ENCODE results near the gene RAB11FIP4. TPM values are rescaled to one million over a fixed set of nuclear protein-coding genes. Genes with fewer than 3 reads are reported as not detected.

RAB11FIP4 gene
- total and polyA plus RNA-seq, 2 donors from 2014 or later: 10.0 to 32.5 TPM

DNA sequence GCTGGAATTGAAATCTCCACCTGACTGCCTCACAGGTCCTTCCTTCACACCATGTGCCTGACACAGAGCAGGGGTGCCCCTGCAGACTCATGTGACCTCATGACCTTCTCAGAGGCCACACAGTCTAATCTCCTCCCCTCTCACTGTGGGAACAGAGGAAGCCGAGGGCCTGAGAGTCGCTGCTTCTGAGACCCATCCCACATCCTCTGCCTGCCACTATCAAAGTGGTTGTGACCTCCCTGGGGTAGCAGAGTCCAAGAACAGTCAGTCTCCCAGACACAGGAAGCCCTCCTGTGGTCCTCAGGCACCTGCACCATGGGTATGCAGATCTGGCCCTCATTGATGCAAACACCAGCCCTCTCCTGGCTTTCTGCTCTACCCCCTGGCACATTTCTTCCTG is 78.5 kb downstream of the RAB11FIP4 start:
- intact Hi-C loops (cut with DNase I): no loop called here
- no peaks in the 10 kb centered on the region for H3K36me3 ChIP-seq (ENCODE audit: control insufficient read depth in 2 of 3, insufficient read depth in 3 of 3, low read length in 3 of 3)
- no peak overlapping the region for H3K4me3 ChIP-seq (ENCODE audit: low read length in 3 of 3)
- no peaks in the 10 kb centered on the region for H3K27me3 ChIP-seq (ENCODE audit: control insufficient read depth, insufficient read depth, low read length)
- no peak for FAIRE-seq
- no peaks in the 10 kb centered on the region for H3K9me3 ChIP-seq (ENCODE audit: control insufficient read depth in 2 of 3, insufficient read depth in 1 of 3, low read length in 3 of 3)
- no peak overlapping the region for H3K27ac ChIP-seq (ENCODE audit: low read depth in 2 of 2, low read length in 2 of 2)
- no peak for DNase-seq
- H3K9ac ChIP-seq (ENCODE audit: low read length in 3 of 3): no peak overlapping the region
- peaks cover 0 to 8% (median 7%) of the 10 kb centered on the region in 3 donors for H3K4me1 ChIP-seq (ENCODE audit: control insufficient read depth in 2 of 3, insufficient read depth in 2 of 3, low read depth in 1 of 3, low read length in 3 of 3)
- TF ChIP-seq, protein P1, sequence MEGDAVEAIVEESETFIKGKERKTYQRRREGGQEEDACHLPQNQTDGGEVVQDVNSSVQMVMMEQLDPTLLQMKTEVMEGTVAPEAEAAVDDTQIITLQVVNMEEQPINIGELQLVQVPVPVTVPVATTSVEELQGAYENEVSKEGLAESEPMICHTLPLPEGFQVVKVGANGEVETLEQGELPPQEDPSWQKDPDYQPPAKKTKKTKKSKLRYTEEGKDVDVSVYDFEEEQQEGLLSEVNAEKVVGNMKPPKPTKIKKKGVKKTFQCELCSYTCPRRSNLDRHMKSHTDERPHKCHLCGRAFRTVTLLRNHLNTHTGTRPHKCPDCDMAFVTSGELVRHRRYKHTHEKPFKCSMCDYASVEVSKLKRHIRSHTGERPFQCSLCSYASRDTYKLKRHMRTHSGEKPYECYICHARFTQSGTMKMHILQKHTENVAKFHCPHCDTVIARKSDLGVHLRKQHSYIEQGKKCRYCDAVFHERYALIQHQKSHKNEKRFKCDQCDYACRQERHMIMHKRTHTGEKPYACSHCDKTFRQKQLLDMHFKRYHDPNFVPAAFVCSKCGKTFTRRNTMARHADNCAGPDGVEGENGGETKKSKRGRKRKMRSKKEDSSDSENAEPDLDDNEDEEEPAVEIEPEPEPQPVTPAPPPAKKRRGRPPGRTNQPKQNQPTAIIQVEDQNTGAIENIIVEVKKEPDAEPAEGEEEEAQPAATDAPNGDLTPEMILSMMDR (IDR thresholded peaks at IDR 0.05; ENCODE audit: borderline replicate concordance, extremely low read depth, insufficient read depth): no peak

DNA sequence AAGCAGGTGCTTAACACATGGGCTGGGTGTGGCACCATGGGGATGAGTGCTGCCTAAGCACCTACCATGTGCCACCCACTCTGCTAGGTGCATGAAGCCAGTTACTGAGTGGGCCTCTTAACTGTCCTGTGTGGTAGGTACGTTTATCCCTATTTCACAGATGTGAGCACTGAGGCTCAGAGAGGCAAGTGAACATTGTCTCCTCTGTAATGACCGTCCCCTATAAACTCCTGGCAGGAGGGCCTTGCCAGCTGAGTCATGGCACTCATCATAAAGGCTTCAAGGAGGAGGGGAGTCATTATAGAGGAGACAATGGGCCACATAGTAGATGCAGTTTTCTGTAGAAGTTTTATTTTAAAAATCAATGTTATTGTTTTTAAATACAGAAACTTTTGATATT is 79.1 kb downstream of the RAB11FIP4 start:
- DNase-seq: no peak
- no peaks in the 10 kb centered on the region for H3K9me3 ChIP-seq (ENCODE audit: control insufficient read depth in 2 of 3, insufficient read depth in 1 of 3, low read length in 3 of 3)
- no peak overlapping the region for H3K27ac ChIP-seq (ENCODE audit: low read depth in 2 of 2, low read length in 2 of 2)
- intact Hi-C loops (cut with DNase I): no loop called here
- H3K36me3 ChIP-seq (ENCODE audit: control insufficient read depth in 2 of 3, insufficient read depth in 3 of 3, low read length in 3 of 3): no peaks in the 10 kb centered on the region
- FAIRE-seq: no peak
- TF ChIP-seq, protein P1 (IDR thresholded peaks at IDR 0.05; ENCODE audit: borderline replicate concordance, extremely low read depth, insufficient read depth): no peak
- H3K9ac ChIP-seq (ENCODE audit: low read length in 3 of 3): no peak overlapping the region
- H3K27me3 ChIP-seq (ENCODE audit: control insufficient read depth, insufficient read depth, low read length): no peaks in the 10 kb centered on the region
- H3K4me3 ChIP-seq (ENCODE audit: low read length in 3 of 3): no peak overlapping the region
- peaks cover 0 to 8% (median 7%) of the 10 kb centered on the region in 3 donors for H3K4me1 ChIP-seq (ENCODE audit: control insufficient read depth in 2 of 3, insufficient read depth in 2 of 3, low read depth in 1 of 3, low read length in 3 of 3)

DNA sequence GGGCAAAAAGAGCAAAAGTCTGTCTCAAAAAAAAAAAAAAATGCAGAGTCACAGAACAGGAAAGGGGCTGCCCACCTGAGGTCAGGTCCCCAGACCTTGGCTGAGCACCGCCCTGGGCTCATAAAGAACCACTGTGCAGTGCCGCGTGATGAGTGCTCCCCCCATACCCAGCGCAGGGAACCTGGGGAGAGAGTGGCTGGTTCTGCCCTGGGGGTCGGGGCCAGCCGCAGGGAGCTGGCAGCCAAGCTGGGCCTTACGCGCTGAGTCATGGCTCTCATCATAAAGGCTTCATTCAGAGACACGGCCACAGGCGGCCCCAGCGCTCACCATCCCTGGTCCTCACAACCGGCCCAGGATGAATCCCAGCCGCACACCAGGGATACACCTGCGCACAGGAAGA is 80.7 kb downstream of the RAB11FIP4 start:
- no peak overlapping the region for H3K4me3 ChIP-seq (ENCODE audit: low read length in 3 of 3)
- no peaks in the 10 kb centered on the region for H3K9me3 ChIP-seq (ENCODE audit: control insufficient read depth in 2 of 3, insufficient read depth in 1 of 3, low read length in 3 of 3)
- no peak overlapping the region for H3K9ac ChIP-seq (ENCODE audit: low read length in 3 of 3)
- H3K27me3 ChIP-seq (ENCODE audit: control insufficient read depth, insufficient read depth, low read length): no peaks in the 10 kb centered on the region
- TF ChIP-seq, protein P1 (IDR thresholded peaks at IDR 0.05; ENCODE audit: borderline replicate concordance, extremely low read depth, insufficient read depth): no peak
- H3K27ac ChIP-seq (ENCODE audit: low read depth in 2 of 2, low read length in 2 of 2): no peak overlapping the region
- FAIRE-seq: no peak
- DNase-seq: no peak
- H3K4me1 ChIP-seq (ENCODE audit: control insufficient read depth in 2 of 3, insufficient read depth in 2 of 3, low read depth in 1 of 3, low read length in 3 of 3): peaks cover 0 to 8% (median 7%) of the 10 kb centered on the region in 3 donors
- H3K36me3 ChIP-seq (ENCODE audit: control insufficient read depth in 2 of 3, insufficient read depth in 3 of 3, low read length in 3 of 3): no peaks in the 10 kb centered on the region
- intact Hi-C loops (cut with DNase I): no loop called here

Data from kidney (tissue), 14 donors.